Measurements from ENCODE around the gene AK1.

Gene AK1

DNA sequence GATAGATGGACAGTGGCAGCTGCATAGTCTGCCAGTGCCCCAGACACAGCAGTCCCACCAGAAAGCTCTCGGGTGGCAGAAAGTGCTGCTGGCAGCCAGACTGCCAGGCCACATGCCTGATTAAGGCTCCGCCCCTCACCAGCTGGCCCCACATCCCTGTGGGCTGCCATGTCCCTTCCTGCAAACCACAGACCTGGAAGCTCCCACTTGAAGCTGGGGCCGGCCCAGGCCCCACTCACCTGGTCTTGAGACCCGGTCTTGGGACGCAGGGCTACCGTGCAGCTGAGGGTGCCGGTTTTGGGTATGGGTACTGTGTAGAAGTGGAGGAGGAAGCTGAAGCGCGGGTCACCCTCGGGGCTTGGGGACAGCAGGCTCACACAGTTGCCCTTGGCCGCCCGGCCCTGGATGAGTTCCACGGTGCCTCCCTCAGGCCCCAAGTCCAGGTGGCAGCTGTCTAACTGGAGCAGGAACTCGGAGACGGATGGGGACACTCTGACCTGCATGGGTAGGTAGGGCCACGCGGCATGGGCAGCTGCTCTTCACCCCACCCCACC lies 59.5 kb downstream of the AK1 start:
- no peak for DNase-seq (ENCODE audit: low read depth)

DNA sequence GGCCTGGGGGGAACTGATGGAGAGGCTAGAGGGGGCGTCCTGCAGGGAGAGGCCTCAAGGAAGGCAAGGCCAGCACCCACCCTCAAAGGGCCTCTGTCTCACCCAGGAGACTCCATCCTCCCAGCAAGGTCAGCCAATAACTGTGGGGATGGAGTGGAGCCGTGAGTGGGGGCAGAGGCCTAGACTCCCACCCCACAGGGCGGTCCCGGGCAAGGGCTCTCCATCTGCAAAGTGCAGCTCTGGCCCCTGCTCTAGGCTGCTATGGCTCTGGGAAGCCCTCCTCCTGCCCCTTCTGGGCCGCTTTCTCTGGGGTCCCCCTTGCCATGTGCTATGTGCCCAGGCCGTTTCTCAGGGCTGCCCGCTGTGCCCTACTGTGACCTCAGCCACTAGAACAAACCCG lies 60.7 kb downstream of the AK1 start:
- DNase-seq (ENCODE audit: low read depth): no peak

Measured in iris pigment epithelial cell (primary cell).